Liver (tissue), 3 donors: Measurements from ENCODE around the gene PTH2.

Source experiments
- CTCF ChIP-seq: fragments of 150-350 bp; IDR thresholded peaks from 2 replicates; pipeline ENCODE4 v1.5.1; 2017; ENCODE audit warnings: improper control_type of control experiment, low read depth, low read length; ENCODE audit not compliant: missing input control
- FOXA1 ChIP-seq: IDR thresholded peaks from 2 replicates; pipeline ENCODE4 v1.6.1; 2016; ENCODE audit warnings: antibody characterized with exemption
- GABPA ChIP-seq, 2 donors: IDR thresholded peaks in 1 of 2; conservative IDR thresholded peaks in 1 of 2; 2 replicates each; pipeline ENCODE4 v1.6.1; 2016; ENCODE audit warnings: antibody characterized with exemption in 2 of 2, mild to moderate bottlenecking in 1 of 2, moderate library complexity in 1 of 2
- JUND ChIP-seq, 2 donors: IDR thresholded peaks; 2 replicates each; pipeline ENCODE4 v1.6.1; 2016; ENCODE audit warnings: antibody characterized with exemption in 2 of 2
- MAX ChIP-seq: IDR thresholded peaks from 2 replicates; pipeline ENCODE4 v1.6.1; 2016; ENCODE audit warnings: antibody characterized with exemption
- REST ChIP-seq: IDR thresholded peaks from 2 replicates; pipeline ENCODE4 v1.6.1; 2016; ENCODE audit warnings: antibody characterized with exemption, mild to moderate bottlenecking
- SP1 ChIP-seq: IDR thresholded peaks from 2 replicates; pipeline ENCODE4 v1.6.1; 2018; ENCODE audit warnings: antibody characterized with exemption, mild to moderate bottlenecking
- TAF1 ChIP-seq: conservative IDR thresholded peaks from 2 replicates; pipeline ENCODE4 v1.6.1; 2016; ENCODE audit warnings: antibody characterized with exemption, mild to moderate bottlenecking
- ZBTB33 ChIP-seq: IDR thresholded peaks from 2 replicates; pipeline ENCODE4 v1.6.1; 2016; ENCODE audit warnings: antibody characterized with exemption
- donor health status: healthy.
- donor health status: healthy.

GRCh38 chr19:49409441-49410029, 13.7 kb downstream of the PTH2 start:
- TF ChIP-seq TAF1 (no peak), CTCF (no peak), REST (no peak), MAX (no peak), ZBTB33 (no peak), GABPA (IDR thresholded peaks at IDR 0.05 in 1 of 2, conservative IDR thresholded peaks at IDR 0.05 in 1 of 2) (no peak), JUND (IDR thresholded peaks at IDR 0.05) (no peak), SP1 (no peak), FOXA1 (no peak)
